Measurements from ENCODE around the gene ADGRL1.

- TF ChIP-seq FOSL1 (IDR thresholded peaks at IDR 0.05; ENCODE audit: low read depth) (no peak), CTCF (IDR thresholded peaks at IDR 0.05 in 2 of 3, conservative IDR thresholded peaks at IDR 0.05 in 1 of 3; ENCODE audit: borderline replicate concordance in 1 of 3, insufficient read depth in 1 of 3, low read depth in 2 of 3, low read length in 2 of 3) (no peak), POLR2A (IDR thresholded peaks at IDR 0.05; ENCODE audit: borderline replicate concordance, extremely low read depth, insufficient read depth, insufficient read length) (no peak), SP1 (IDR thresholded peaks at IDR 0.05; ENCODE audit: low read depth) (no peak), TCF7L2 (IDR thresholded peaks at IDR 0.05; ENCODE audit: borderline replicate concordance, extremely low read depth, insufficient read depth, insufficient read length) (no peak), ZFX (IDR thresholded peaks at IDR 0.05) (no peak), EZH2 (IDR thresholded peaks at IDR 0.05) (no peak), ELF1 (IDR thresholded peaks at IDR 0.05; ENCODE audit: borderline replicate concordance, low read depth) (no peak), RAD21 (IDR thresholded peaks at IDR 0.05; ENCODE audit: low read depth) (no peak)
- TF ChIP-seq, protein P1, sequence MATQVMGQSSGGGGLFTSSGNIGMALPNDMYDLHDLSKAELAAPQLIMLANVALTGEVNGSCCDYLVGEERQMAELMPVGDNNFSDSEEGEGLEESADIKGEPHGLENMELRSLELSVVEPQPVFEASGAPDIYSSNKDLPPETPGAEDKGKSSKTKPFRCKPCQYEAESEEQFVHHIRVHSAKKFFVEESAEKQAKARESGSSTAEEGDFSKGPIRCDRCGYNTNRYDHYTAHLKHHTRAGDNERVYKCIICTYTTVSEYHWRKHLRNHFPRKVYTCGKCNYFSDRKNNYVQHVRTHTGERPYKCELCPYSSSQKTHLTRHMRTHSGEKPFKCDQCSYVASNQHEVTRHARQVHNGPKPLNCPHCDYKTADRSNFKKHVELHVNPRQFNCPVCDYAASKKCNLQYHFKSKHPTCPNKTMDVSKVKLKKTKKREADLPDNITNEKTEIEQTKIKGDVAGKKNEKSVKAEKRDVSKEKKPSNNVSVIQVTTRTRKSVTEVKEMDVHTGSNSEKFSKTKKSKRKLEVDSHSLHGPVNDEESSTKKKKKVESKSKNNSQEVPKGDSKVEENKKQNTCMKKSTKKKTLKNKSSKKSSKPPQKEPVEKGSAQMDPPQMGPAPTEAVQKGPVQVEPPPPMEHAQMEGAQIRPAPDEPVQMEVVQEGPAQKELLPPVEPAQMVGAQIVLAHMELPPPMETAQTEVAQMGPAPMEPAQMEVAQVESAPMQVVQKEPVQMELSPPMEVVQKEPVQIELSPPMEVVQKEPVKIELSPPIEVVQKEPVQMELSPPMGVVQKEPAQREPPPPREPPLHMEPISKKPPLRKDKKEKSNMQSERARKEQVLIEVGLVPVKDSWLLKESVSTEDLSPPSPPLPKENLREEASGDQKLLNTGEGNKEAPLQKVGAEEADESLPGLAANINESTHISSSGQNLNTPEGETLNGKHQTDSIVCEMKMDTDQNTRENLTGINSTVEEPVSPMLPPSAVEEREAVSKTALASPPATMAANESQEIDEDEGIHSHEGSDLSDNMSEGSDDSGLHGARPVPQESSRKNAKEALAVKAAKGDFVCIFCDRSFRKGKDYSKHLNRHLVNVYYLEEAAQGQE (IDR thresholded peaks at IDR 0.05; ENCODE audit: low read depth), result no peak
Observed at GRCh38 chr19:14127929-14128509, 78.0 kb downstream of the ADGRL1 start.
